GM23338 (cell line): ENCODE measurements around the gene NINJ1. TPM values are rescaled to one million over a fixed set of nuclear protein-coding genes. Genes with fewer than 3 reads are reported as not detected.

Source experiments
- ATAC-seq: fragments of 200-7000 bp; cut with Tn5 transposase; 3 replicates; pipeline ENCODE4 v1.9.1; 2020
- DNase-seq: peaks from one replicate; pipeline ENCODE4 v3.0.0-alpha.2; 2015; ENCODE audit warnings: low spot score
- H2AFZ ChIP-seq: fragments of 200-600 bp; sonication (generic); 2 replicates; pipeline ENCODE4 v1.8.0; 2016; ENCODE audit warnings: antibody characterized with exemption, mild to moderate bottlenecking, moderate library complexity
- H3F3A ChIP-seq: fragments of 200-600 bp; sonication (generic); replicated peaks from 2 replicates; pipeline ENCODE4 v1.8.0; 2017; ENCODE audit warnings: antibody characterized with exemption, mixed run types, low read depth
- H3K27ac ChIP-seq: fragments of 200-600 bp; sonication (generic); 2 replicates; pipeline ENCODE4 v1.6.1; 2016; ENCODE audit warnings: low read depth
- H3K27me3 ChIP-seq: fragments of 200-600 bp; sonication (generic); 2 replicates; pipeline ENCODE4 v1.8.0; 2016; ENCODE audit warnings: mild to moderate bottlenecking, mixed run types, moderate library complexity; ENCODE audit not compliant: insufficient read depth
- H3K36me3 ChIP-seq: fragments of 200-600 bp; sonication (generic); 2 replicates; pipeline ENCODE4 v1.8.0; 2016; ENCODE audit warnings: mild to moderate bottlenecking; ENCODE audit not compliant: insufficient read depth
- H3K4me1 ChIP-seq: fragments of 200-600 bp; sonication (generic); 2 replicates; pipeline ENCODE4 v1.8.0; 2016; ENCODE audit warnings: mild to moderate bottlenecking, moderate library complexity; ENCODE audit not compliant: insufficient read depth
- H3K4me2 ChIP-seq: fragments of 200-600 bp; sonication (generic); 2 replicates; pipeline ENCODE4 v1.7.1; 2017; ENCODE audit warnings: mixed run types
- H3K4me3 ChIP-seq: fragments of 200-600 bp; sonication (generic); 2 replicates; pipeline ENCODE4 v1.6.1; 2016; ENCODE audit warnings: mixed run types
- H3K79me2 ChIP-seq: fragments of 200-600 bp; sonication (generic); replicated peaks from 2 replicates; pipeline ENCODE4 v1.8.0; 2017; ENCODE audit warnings: mild to moderate bottlenecking; ENCODE audit not compliant: insufficient read depth
- H3K9me2 ChIP-seq: fragments of 200-600 bp; sonication (generic); 2 replicates; pipeline ENCODE4 v1.8.0; 2017; ENCODE audit not compliant: insufficient read depth
- H4K20me1 ChIP-seq: fragments of 200-600 bp; sonication (generic); replicated peaks from 2 replicates; pipeline ENCODE4 v1.8.0; 2017; ENCODE audit warnings: mild to moderate bottlenecking; ENCODE audit not compliant: insufficient read depth
- H3K27ac Mint-ChIP-seq: 2 replicates; pipeline ENCODE4 v1.8.0; 2020; ENCODE audit warnings: inconsistent platforms, mild to moderate bottlenecking, moderate library complexity, mixed read lengths
- H3K27me3 Mint-ChIP-seq: 3 replicates; pipeline ENCODE4 v1.8.0; 2022; ENCODE audit warnings: low read depth, mild to moderate bottlenecking, moderate library complexity, mixed read lengths, inconsistent platforms; ENCODE audit not compliant: insufficient read depth, poor library complexity
- H3K36me3 Mint-ChIP-seq: 3 replicates; pipeline ENCODE4 v1.8.0; 2021; ENCODE audit warnings: low read depth, mild to moderate bottlenecking, inconsistent platforms, moderate library complexity, mixed read lengths
- H3K4me1 Mint-ChIP-seq: 3 replicates; pipeline ENCODE4 v1.8.0; 2020; ENCODE audit warnings: mild to moderate bottlenecking, inconsistent platforms, mixed read lengths
- H3K4me3 Mint-ChIP-seq: 3 replicates; pipeline ENCODE4 v1.8.0; 2021; ENCODE audit warnings: moderate library complexity, mild to moderate bottlenecking, inconsistent platforms, mixed read lengths
- H3K9me3 Mint-ChIP-seq: 3 replicates; pipeline ENCODE4 v1.8.0; 2020; ENCODE audit warnings: moderate library complexity, mild to moderate bottlenecking, inconsistent platforms, mixed read lengths
- ZNF114 ChIP-seq: fragments of 250-450 bp; sonication (Bioruptor Pico); IDR thresholded peaks from 2 replicates; pipeline ENCODE4 v1.5.0; 2020; ENCODE audit warnings: mild to moderate bottlenecking, moderate library complexity
- polyA plus RNA-seq: library from polyadenylated mRNA; unstranded; fragments of >200 nt; fragmentation: Nextera tagmentation; extraction: Ambion mirVana; gene quantifications from 2 replicates; pipeline ENCODE4 v1.2.1, GENCODE V29; 2016
- total RNA-seq: library from RNA; depleted of rRNA; stranded (reverse); fragments of >200 nt; shearing (Covaris generic); gene quantifications from 2 replicates; pipeline ENCODE4 v1.2.3, GENCODE V29; 2014
- TF ChIP-seq, protein P1 (sequence below): fragments of 250-450 bp; sonication (Bioruptor Pico); IDR thresholded peaks from 2 replicates; pipeline ENCODE4 v1.5.0; 2020; ENCODE audit warnings: mild to moderate bottlenecking, moderate library complexity
- TF ChIP-seq, protein P2 (sequence below): IDR thresholded peaks from one replicate; pipeline ENCODE4 v1.6.1; 2018; ENCODE audit warnings: antibody characterized with exemption; ENCODE audit not compliant: unreplicated experiment
- TF ChIP-seq, protein P3 (sequence below), 2 experiments: fragments of 200-600 bp in 1 of 2; sonication (generic) in 1 of 2; conservative IDR thresholded peaks; 2 replicates each; pipeline versions ENCODE4 v1.5.1 to v1.6.1; 2016 to 2017; ENCODE audit warnings: antibody characterized with exemption in 2 of 2, low read depth in 2 of 2, mild to moderate bottlenecking in 2 of 2, moderate library complexity in 1 of 2

Gene NINJ1
- total and polyA plus RNA-seq, 2 experiments from 2014 or later: 36.3 to 39.7 TPM

DNA sequence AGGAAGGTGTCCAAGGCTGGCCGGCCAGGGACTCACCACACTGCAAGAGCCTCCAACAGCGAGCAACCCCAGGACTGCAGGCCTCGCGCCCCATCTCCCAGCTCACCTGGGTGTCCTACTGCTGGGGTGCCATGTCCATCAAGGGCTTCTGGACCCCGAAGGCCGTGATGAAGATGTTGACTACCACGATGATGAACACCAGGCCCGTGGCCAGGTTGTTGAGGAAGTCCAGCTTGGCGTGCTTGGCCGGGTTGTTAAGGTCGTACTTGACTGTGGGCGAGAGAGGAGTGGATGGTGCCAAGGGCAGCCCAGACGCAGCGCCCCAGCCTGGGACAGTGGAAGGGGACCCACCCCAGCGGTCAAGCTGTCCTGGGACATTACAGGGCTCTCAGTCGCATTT, 9.3 kb downstream of the NINJ1 start:
- H3K9me2 ChIP-seq: no peaks in the 10 kb centered on the region
- H3K4me2 ChIP-seq: no peak overlapping the region
- no peaks in the 10 kb centered on the region for H3K36me3 ChIP-seq
- peaks cover 18% of the 10 kb centered on the region for H3K4me1 Mint-ChIP-seq
- H3K27me3 Mint-ChIP-seq: peaks cover 7% of the 10 kb centered on the region
- no peak overlapping the region for H3K4me3 ChIP-seq
- H3K36me3 Mint-ChIP-seq: peaks cover 5% of the 10 kb centered on the region; the same call in 2 of the 3 replicates
- no peaks in the 10 kb centered on the region for H3F3A ChIP-seq
- no peak for ATAC-seq
- H3K27ac Mint-ChIP-seq: no peak overlapping the region
- H3K27me3 ChIP-seq: no peaks in the 10 kb centered on the region
- no peak overlapping the region for H3K27ac ChIP-seq
- no peaks in the 10 kb centered on the region for H3K79me2 ChIP-seq
- no peaks in the 10 kb centered on the region for H4K20me1 ChIP-seq
- peaks cover 8% of the 10 kb centered on the region for H3K4me1 ChIP-seq
- no peak for DNase-seq
- TF ChIP-seq ZNF114 (CRISPR knock-in tag): no peak
- TF ChIP-seq, protein P1, sequence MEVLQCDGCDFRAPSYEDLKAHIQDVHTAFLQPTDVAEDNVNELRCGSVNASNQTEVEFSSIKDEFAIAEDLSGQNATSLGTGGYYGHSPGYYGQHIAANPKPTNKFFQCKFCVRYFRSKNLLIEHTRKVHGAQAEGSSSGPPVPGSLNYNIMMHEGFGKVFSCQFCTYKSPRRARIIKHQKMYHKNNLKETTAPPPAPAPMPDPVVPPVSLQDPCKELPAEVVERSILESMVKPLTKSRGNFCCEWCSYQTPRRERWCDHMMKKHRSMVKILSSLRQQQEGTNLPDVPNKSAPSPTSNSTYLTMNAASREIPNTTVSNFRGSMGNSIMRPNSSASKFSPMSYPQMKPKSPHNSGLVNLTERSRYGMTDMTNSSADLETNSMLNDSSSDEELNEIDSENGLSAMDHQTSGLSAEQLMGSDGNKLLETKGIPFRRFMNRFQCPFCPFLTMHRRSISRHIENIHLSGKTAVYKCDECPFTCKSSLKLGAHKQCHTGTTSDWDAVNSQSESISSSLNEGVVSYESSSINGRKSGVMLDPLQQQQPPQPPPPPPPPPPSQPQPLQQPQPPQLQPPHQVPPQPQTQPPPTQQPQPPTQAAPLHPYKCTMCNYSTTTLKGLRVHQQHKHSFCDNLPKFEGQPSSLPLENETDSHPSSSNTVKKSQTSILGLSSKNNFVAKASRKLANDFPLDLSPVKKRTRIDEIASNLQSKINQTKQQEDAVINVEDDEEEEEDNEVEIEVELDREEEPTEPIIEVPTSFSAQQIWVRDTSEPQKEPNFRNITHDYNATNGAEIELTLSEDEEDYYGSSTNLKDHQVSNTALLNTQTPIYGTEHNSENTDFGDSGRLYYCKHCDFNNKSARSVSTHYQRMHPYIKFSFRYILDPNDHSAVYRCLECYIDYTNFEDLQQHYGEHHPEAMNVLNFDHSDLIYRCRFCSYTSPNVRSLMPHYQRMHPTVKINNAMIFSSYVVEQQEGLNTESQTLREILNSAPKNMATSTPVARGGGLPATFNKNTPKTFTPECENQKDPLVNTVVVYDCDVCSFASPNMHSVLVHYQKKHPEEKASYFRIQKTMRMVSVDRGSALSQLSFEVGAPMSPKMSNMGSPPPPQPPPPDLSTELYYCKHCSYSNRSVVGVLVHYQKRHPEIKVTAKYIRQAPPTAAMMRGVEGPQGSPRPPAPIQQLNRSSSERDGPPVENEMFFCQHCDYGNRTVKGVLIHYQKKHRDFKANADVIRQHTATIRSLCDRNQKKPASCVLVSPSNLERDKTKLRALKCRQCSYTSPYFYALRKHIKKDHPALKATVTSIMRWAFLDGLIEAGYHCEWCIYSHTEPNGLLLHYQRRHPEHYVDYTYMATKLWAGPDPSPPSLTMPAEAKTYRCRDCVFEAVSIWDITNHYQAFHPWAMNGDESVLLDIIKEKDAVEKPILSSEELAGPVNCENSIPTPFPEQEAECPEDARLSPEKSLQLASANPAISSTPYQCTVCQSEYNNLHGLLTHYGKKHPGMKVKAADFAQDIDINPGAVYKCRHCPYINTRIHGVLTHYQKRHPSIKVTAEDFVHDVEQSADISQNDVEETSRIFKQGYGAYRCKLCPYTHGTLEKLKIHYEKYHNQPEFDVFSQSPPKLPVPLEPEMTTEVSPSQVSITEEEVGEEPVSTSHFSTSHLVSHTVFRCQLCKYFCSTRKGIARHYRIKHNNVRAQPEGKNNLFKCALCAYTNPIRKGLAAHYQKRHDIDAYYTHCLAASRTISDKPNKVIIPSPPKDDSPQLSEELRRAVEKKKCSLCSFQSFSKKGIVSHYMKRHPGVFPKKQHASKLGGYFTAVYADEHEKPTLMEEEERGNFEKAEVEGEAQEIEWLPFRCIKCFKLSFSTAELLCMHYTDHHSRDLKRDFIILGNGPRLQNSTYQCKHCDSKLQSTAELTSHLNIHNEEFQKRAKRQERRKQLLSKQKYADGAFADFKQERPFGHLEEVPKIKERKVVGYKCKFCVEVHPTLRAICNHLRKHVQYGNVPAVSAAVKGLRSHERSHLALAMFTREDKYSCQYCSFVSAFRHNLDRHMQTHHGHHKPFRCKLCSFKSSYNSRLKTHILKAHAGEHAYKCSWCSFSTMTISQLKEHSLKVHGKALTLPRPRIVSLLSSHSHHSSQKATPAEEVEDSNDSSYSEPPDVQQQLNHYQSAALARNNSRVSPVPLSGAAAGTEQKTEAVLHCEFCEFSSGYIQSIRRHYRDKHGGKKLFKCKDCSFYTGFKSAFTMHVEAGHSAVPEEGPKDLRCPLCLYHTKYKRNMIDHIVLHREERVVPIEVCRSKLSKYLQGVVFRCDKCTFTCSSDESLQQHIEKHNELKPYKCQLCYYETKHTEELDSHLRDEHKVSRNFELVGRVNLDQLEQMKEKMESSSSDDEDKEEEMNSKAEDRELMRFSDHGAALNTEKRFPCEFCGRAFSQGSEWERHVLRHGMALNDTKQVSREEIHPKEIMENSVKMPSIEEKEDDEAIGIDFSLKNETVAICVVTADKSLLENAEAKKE (CRISPR knock-in tag): no peak
- TF ChIP-seq, protein P2, sequence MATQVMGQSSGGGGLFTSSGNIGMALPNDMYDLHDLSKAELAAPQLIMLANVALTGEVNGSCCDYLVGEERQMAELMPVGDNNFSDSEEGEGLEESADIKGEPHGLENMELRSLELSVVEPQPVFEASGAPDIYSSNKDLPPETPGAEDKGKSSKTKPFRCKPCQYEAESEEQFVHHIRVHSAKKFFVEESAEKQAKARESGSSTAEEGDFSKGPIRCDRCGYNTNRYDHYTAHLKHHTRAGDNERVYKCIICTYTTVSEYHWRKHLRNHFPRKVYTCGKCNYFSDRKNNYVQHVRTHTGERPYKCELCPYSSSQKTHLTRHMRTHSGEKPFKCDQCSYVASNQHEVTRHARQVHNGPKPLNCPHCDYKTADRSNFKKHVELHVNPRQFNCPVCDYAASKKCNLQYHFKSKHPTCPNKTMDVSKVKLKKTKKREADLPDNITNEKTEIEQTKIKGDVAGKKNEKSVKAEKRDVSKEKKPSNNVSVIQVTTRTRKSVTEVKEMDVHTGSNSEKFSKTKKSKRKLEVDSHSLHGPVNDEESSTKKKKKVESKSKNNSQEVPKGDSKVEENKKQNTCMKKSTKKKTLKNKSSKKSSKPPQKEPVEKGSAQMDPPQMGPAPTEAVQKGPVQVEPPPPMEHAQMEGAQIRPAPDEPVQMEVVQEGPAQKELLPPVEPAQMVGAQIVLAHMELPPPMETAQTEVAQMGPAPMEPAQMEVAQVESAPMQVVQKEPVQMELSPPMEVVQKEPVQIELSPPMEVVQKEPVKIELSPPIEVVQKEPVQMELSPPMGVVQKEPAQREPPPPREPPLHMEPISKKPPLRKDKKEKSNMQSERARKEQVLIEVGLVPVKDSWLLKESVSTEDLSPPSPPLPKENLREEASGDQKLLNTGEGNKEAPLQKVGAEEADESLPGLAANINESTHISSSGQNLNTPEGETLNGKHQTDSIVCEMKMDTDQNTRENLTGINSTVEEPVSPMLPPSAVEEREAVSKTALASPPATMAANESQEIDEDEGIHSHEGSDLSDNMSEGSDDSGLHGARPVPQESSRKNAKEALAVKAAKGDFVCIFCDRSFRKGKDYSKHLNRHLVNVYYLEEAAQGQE: no peak
- TF ChIP-seq, protein P3, sequence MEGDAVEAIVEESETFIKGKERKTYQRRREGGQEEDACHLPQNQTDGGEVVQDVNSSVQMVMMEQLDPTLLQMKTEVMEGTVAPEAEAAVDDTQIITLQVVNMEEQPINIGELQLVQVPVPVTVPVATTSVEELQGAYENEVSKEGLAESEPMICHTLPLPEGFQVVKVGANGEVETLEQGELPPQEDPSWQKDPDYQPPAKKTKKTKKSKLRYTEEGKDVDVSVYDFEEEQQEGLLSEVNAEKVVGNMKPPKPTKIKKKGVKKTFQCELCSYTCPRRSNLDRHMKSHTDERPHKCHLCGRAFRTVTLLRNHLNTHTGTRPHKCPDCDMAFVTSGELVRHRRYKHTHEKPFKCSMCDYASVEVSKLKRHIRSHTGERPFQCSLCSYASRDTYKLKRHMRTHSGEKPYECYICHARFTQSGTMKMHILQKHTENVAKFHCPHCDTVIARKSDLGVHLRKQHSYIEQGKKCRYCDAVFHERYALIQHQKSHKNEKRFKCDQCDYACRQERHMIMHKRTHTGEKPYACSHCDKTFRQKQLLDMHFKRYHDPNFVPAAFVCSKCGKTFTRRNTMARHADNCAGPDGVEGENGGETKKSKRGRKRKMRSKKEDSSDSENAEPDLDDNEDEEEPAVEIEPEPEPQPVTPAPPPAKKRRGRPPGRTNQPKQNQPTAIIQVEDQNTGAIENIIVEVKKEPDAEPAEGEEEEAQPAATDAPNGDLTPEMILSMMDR (conservative IDR thresholded peaks at IDR 0.05; ENCODE audit: low read depth in 2 of 2): no peak
- no peak overlapping the region for H2AFZ ChIP-seq
- no peak overlapping the region for H3K4me3 Mint-ChIP-seq
- H3K9me3 Mint-ChIP-seq: no peaks in the 10 kb centered on the region
